ENCODE results near the gene PALLD.
"Not testable (repeated sequence)": the region's sequence is repeated elsewhere in the genome, so short reads cannot be mapped to it uniquely, and the experiment has no call there.

PALLD gene

GRCh38 chr4:168804146-168804545 lies 307.3 kb downstream of the PALLD start:
- DNase-seq: no peak

GRCh38 chr4:168805341-168805740 lies 308.5 kb downstream of the PALLD start:
- no peak for DNase-seq

- not testable (repeated sequence) for DNase-seq
Measured at GRCh38 chr4:168806247-168806646, 309.4 kb downstream of the PALLD start.

DNA sequence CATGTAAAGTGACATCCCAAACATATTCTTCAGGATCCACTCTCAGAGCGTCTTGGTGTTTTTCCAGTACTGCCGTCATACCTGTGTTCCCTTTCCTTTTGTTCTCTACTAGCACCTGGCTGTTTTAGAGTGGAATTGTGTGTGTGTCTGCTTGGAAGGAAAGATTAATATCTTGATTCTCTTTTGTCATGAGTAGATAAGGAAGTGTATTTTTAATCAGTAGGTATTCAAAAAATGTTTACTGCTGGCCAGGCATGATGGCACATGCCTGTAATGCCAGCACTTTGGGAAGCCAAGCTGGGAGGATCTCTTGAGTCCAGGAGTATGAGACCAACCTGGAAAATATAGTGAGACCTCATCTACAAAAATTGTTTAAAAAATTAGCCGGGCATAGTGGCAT lies 314.4 kb downstream of the PALLD start:
- no peak for DNase-seq

DNA sequence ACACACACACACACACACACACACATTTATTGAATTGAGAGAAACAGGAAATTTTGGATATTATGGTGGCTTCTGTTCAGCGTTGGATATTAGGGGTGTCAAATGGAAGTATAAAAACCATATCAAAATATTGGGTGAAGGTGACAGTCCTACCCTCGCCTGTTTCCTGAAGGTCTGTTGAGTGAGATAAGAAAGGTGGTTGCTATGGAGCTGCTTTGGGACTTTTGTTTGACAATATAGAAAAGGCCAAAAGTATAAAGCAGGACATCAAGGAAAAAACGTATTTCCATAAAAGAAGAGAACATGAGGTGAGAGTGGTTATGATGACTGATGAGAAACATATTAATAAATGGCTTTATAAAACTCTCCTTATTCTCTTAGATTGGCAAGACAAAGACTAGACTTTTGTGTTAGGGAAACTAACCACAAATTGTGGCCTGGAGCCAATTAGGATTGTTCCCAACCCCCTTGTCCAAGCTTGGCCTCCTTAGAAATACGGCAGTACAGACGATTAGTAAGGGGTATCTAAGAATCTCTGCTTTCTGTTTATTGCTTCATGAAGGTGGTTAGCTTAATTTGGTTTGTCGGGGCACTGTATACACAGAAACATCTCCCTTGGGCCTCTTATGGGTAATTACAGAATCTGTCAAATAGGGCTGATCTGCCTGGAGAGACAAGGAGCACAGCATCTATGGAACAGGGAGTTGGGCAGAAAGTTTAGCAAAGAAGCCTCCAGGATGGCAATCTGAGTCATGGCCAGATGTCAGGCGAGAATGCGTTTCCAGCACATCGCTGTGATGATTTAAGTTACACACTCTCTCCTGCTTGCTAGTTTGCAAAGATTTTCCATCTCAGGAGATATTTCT lies 315.2 kb downstream of the PALLD start:
- DNase-seq: no peak

DNA sequence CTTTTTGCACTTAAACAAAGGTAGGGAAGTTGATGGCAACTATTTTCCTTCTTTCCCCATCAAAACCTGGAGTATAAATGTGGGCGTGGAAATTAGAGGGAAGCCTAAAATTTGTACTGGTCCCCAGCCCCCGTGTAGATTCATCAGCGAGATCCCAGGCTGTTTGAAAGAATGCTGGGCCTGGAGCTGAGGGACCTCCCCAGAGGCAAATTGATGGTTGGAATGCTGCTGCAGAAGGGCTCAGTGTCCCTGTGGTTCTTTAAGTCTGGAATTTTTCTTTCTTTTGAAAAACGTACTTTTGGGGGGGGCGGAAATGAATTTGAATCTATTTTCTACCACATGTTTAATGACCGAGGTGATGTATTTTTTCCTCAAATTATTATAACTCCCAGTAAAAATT lies 316.0 kb downstream of the PALLD start:
- DNase-seq: no peak

- DNase-seq: no peak
Measured at GRCh38 chr4:168813890-168814289, 317.0 kb downstream of the PALLD start.

- DNase-seq: no peak
Measured at GRCh38 chr4:168815379-168816345, 318.8 kb downstream of the PALLD start.

GRCh38 chr4:168817370-168817769 lies 320.5 kb downstream of the PALLD start:
- no peak for DNase-seq

- no peak for DNase-seq
Measured at GRCh38 chr4:168822481-168822880, 325.6 kb downstream of the PALLD start.

- no peak for DNase-seq
Measured at GRCh38 chr4:168825975-168826374, 329.1 kb downstream of the PALLD start.

DNA sequence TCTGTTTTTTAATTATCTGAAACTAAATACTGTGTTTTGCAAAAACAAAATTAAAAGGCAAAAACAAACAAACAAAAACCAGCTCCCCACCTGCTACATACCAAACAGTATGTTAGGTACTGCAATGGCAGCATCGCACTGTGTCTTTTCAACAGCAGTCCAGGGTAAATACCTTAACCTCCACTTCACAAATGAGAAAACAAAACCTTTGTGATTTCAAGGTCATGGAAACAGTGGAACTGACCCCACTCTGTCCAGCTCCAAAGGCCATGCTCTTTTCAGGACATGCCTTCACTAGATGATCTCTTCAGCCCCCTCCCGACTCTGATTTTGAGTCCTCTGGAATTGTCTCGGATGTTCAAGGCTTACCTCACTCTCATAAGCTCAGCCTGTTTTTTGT lies 329.8 kb downstream of the PALLD start:
- DNase-seq: no peak

GRCh38 chr4:168830777-168831512 lies 334.1 kb downstream of the PALLD start:
- DNase-seq: no peak

- no peak for DNase-seq
Measured at GRCh38 chr4:168831585-168831918, 334.7 kb downstream of the PALLD start.

DNA sequence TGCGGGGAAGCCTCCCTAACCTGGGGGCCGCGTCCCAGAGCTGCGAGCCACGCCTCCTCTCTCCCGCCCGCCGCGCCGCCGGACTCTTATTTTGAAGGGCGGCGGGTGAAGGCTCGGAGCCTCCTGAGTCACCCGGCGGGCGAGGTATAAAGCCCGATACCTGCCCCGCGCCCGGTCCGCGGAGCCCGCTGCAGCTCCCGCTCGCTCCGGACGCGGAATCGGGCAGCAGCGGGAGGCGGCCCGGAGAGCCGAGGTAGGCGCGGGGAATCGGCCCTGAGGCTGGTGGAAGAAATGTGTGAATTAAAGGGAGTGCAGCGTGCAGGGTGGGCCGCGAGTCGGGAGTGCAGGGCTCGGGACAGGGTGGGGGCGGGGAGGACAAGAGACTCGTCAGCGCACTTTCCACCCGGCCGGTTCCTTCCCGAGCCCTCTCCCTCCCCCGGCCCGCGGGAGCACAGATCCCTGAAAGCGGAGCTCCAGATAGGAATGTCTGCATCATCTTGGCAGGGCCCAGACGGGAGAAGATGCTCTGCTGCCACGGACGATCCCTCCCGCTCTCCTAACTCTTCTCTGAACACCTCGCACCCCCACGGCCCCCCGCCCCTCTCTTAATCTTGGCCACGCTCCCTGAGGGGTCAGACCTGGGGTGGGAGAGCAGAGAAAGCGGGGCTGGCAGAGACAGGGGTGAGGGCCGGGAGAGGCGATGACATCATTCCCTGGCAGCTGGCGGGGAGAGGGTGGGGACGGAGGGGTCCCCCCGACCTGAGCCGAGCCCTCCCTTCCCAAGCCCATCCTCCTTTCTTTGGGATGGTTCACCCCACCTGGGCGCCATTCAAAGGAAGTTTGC lies 335.3 kb downstream of the PALLD start:
- peak; percentile 23 for DNase-seq

GRCh38 chr4:168832763-168833575 lies 336.1 kb downstream of the PALLD start:
- DNase-seq: peak; percentile 8

DNA sequence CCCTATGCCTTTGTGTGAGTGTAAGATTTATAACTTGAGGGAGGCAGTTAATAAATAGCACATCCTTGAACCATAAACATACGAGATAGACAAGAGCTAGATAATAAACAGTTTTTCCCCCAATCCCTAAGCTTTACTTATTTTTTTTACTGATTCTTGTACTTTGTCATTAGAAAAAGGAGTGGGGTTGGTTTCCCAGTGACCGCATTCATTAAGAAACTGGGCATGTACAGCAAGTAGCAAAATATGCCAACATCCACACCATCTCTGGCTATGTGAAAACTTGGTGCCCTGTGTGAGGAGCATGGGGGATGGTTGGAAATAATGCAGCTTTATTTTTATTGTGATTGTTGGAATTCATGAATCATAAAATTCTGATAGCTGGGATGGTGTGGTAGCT lies 337.0 kb downstream of the PALLD start:
- DNase-seq: no peak

DNA sequence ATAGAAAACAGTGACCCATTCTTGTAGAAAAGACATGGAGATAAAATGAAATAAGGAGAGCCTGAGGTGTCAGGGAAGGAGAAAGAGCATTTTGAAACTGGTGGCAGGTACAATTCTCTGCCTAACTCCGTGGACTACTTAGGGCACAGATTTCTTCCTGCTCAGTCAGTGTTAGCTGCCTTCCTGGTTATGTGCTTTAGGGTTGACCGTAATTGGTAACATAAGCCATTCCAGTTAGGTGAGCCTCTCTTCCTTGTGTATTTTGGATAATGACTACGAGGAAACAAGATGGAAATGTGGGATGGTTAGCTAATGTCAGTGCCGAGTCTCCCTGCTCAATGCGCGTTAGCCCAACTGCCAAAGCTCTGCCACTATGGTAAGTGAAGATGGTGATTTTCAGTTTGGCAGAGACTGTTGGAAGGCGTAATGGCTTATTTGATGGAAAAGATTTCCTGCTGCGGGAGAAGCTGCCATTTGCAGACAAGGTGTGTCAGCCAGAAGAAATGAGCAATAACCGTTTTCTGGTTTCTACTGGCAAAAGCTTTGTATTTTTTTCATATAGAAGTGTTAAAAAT lies 339.1 kb downstream of the PALLD start:
- DNase-seq: no peak

DNA sequence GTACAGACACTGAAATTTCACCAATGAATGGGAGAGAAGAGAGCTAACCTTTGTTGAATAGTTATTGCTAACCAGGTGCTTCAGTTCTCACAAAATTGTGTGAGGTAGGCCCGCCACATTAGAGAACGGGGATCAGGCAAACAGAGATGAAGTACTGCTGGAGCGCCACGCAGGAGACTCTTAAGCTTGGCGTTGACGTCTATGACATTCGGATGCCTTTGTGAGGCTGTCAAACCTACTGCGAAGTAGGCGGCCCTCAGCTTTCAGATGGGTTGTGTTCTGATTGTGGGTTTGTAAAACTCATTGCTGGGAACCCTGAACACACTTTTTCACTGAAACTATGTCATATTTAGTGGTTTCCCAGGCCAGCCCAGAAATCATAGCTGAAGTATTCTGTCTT lies 339.6 kb downstream of the PALLD start:
- no peak for DNase-seq

- no peak for DNase-seq
Measured at GRCh38 chr4:168837922-168838321, 341.1 kb downstream of the PALLD start.

Measured in activated gamma-delta T cell (primary cell).